Glutamatergic neuron (in vitro differentiated cells): ENCODE results near the gene ADARB1. TPM values are rescaled to one million over a fixed set of nuclear protein-coding genes. Genes with fewer than 3 reads are reported as not detected.

Experiments used
- DNase-seq: peaks from one replicate; pipeline ENCODE4 v3.0.0; 2022
- H3K27ac Mint-ChIP-seq: one replicate; pipeline ENCODE4 v1.8.0; 2020; ENCODE audit warnings: mild to moderate bottlenecking, mixed read lengths, inconsistent platforms; ENCODE audit not compliant: unreplicated experiment
- H3K27me3 Mint-ChIP-seq: one replicate; pipeline ENCODE4 v1.8.0; 2020; ENCODE audit warnings: mild to moderate bottlenecking, moderate library complexity, mixed read lengths, inconsistent platforms; ENCODE audit not compliant: unreplicated experiment
- H3K36me3 Mint-ChIP-seq: one replicate; pipeline ENCODE4 v1.8.0; 2020; ENCODE audit warnings: mild to moderate bottlenecking, mixed read lengths, inconsistent platforms; ENCODE audit not compliant: unreplicated experiment
- H3K4me1 Mint-ChIP-seq: one replicate; pipeline ENCODE4 v1.8.0; 2020; ENCODE audit warnings: mild to moderate bottlenecking, low read depth, mixed read lengths, inconsistent platforms; ENCODE audit not compliant: unreplicated experiment
- H3K4me3 Mint-ChIP-seq: one replicate; pipeline ENCODE4 v1.8.0; 2020; ENCODE audit warnings: mild to moderate bottlenecking, mixed read lengths, inconsistent platforms; ENCODE audit not compliant: unreplicated experiment
- H3K9me3 Mint-ChIP-seq: one replicate; pipeline ENCODE4 v1.8.0; 2020; ENCODE audit warnings: mild to moderate bottlenecking, moderate library complexity, mixed read lengths, inconsistent platforms; ENCODE audit not compliant: unreplicated experiment
- CTCF ChIP-seq: fragments of 200-600 bp; sonication (generic); IDR thresholded peaks from one replicate; pipeline ENCODE4 v1.5.0; 2021; ENCODE audit not compliant: partially characterized antibody, unreplicated experiment
- total RNA-seq: library from RNA; stranded (reverse); fragmentation: NEBNext Ultra II Directional; extraction: Animal tissue kit (Norgen Biotek cat#: 25700); gene quantifications from one replicate; pipeline ENCODE4 v1.2.1, GENCODE V29; 2021; ENCODE audit not compliant: unreplicated experiment

Gene ADARB1
- total RNA-seq, 1 donor from 2014 or later, result 49.2 TPM

GRCh38 chr21:45126204-45126626 lies 51.8 kb downstream of the ADARB1 start:
- Mint-ChIP-seq H3K9me3 (peaks cover 6% of the 10 kb centered on the region), H3K27me3 (no peaks in the 10 kb centered on the region), H3K4me1 (peaks cover 53% of the 10 kb centered on the region), H3K36me3 (no peaks in the 10 kb centered on the region), H3K27ac (peak overlapping the region; percentile 96), H3K4me3 (peak overlapping the region; percentile 72)
- TF ChIP-seq CTCF, result no peak
- peak; percentile 24 for DNase-seq

- peak overlapping the region; percentile 96 for H3K27ac Mint-ChIP-seq
- no peak for DNase-seq
- TF ChIP-seq CTCF, result no peak
- peaks cover 6% of the 10 kb centered on the region for H3K9me3 Mint-ChIP-seq
- H3K4me1 Mint-ChIP-seq, result peaks cover 49% of the 10 kb centered on the region
- H3K36me3 Mint-ChIP-seq, result no peaks in the 10 kb centered on the region
- no peaks in the 10 kb centered on the region for H3K27me3 Mint-ChIP-seq
- H3K4me3 Mint-ChIP-seq, result peak overlapping the region; percentile 72
These were observed 52.6 kb downstream of the ADARB1 start for GRCh38 chr21:45126983-45127382.

- Mint-ChIP-seq H3K27ac (peak overlapping the region; percentile 71), H3K9me3 (peaks cover 6% of the 10 kb centered on the region), H3K27me3 (peaks cover 1% of the 10 kb centered on the region), H3K36me3 (no peaks in the 10 kb centered on the region), H3K4me1 (peaks cover 51% of the 10 kb centered on the region), H3K4me3 (peak overlapping the region; percentile 28)
- no peak for TF ChIP-seq CTCF
- no peak for DNase-seq
These were observed 53.6 kb downstream of the ADARB1 start for GRCh38 chr21:45127937-45128336.

- peaks cover 50% of the 10 kb centered on the region for H3K4me1 Mint-ChIP-seq
- no peak overlapping the region for H3K27ac Mint-ChIP-seq
- peak; percentile 65 for TF ChIP-seq CTCF
- H3K36me3 Mint-ChIP-seq, result no peaks in the 10 kb centered on the region
- H3K27me3 Mint-ChIP-seq, result peaks cover 1% of the 10 kb centered on the region
- H3K9me3 Mint-ChIP-seq, result peaks cover 6% of the 10 kb centered on the region
- DNase-seq, result peak; percentile 75
- no peak overlapping the region for H3K4me3 Mint-ChIP-seq
These were observed 54.3 kb downstream of the ADARB1 start for GRCh38 chr21:45128613-45129188.

GRCh38 chr21:45129189-45129923 lies 55.0 kb downstream of the ADARB1 start:
- Mint-ChIP-seq H3K4me3 (peak overlapping the region; percentile 2), H3K27ac (no peak overlapping the region), H3K9me3 (peaks cover 4% of the 10 kb centered on the region), H3K27me3 (peaks cover 1% of the 10 kb centered on the region), H3K4me1 (peaks cover 49% of the 10 kb centered on the region), H3K36me3 (no peaks in the 10 kb centered on the region)
- DNase-seq, result no peak
- no peak for TF ChIP-seq CTCF
